HG03442 (cell line): ENCODE data around the gene NRG2.

Experiments
- ATAC-seq: cut with Tn5 transposase; IDR thresholded peaks from one replicate; pipeline ENCODE4 v1.9.1; 2021; ENCODE audit warnings: mild to moderate bottlenecking, moderate library complexity; ENCODE audit not compliant: unreplicated experiment

The NRG2 gene

GRCh38 chr5:140041492-140042392 lies 1.4 kb downstream of the NRG2 start:
- ATAC-seq = no peak

- no peak for ATAC-seq
Measured at GRCh38 chr5:140041099-140041491, 2.0 kb downstream of the NRG2 start.

- no peak for ATAC-seq
Measured at GRCh38 chr5:140040358-140040757, 2.7 kb downstream of the NRG2 start.

- ATAC-seq = no peak
Measured at GRCh38 chr5:140039561-140039960, 3.5 kb downstream of the NRG2 start.

GRCh38 chr5:140038373-140038957 lies 4.6 kb downstream of the NRG2 start:
- no peak for ATAC-seq

- ATAC-seq = no peak
Measured at GRCh38 chr5:140037012-140037411, 6.1 kb downstream of the NRG2 start.

GRCh38 chr5:140035881-140036280 lies 7.2 kb downstream of the NRG2 start:
- no peak for ATAC-seq

GRCh38 chr5:140033037-140033760 lies 9.9 kb downstream of the NRG2 start:
- ATAC-seq = no peak

- ATAC-seq = no peak
Measured at GRCh38 chr5:140032296-140032695, 10.8 kb downstream of the NRG2 start.

GRCh38 chr5:140027807-140028206 lies 15.3 kb downstream of the NRG2 start:
- no peak for ATAC-seq

- ATAC-seq = no peak
Measured at GRCh38 chr5:140025736-140026135, 17.4 kb downstream of the NRG2 start.

- ATAC-seq = no peak
Measured at GRCh38 chr5:140024928-140025327, 18.2 kb downstream of the NRG2 start.

- ATAC-seq = no peak
Measured at GRCh38 chr5:140023611-140024191, 19.4 kb downstream of the NRG2 start.

GRCh38 chr5:140020601-140021177 lies 22.4 kb downstream of the NRG2 start:
- ATAC-seq = no peak

- ATAC-seq = no peak
Measured at GRCh38 chr5:140018920-140019644, 24.0 kb downstream of the NRG2 start.

- ATAC-seq = no peak
Measured at GRCh38 chr5:140018517-140018916, 24.6 kb downstream of the NRG2 start.

- ATAC-seq = no peak
Measured at GRCh38 chr5:140018096-140018481, 25.0 kb downstream of the NRG2 start.

- ATAC-seq = no peak
Measured at GRCh38 chr5:140017397-140018095, 25.6 kb downstream of the NRG2 start.

GRCh38 chr5:140015706-140016105 lies 27.4 kb downstream of the NRG2 start:
- ATAC-seq = no peak

- no peak for ATAC-seq
Measured at GRCh38 chr5:140014751-140015150, 28.3 kb downstream of the NRG2 start.
